Measurements from ENCODE around the gene SLCO2B1. TPM values are rescaled to one million over a fixed set of nuclear protein-coding genes. Genes with fewer than 3 reads are reported as not detected.

Gene SLCO2B1
- polyA plus RNA-seq, 1 donor = 81.4 TPM

GRCh38 chr11:75191330-75191717 is 40.4 kb downstream of the SLCO2B1 start:
- Histone ChIP-seq H3K9me3 (ENCODE audit: control insufficient read depth, low read depth, low read length) (no peaks in the 10 kb centered on the region), H3K4me1 (ENCODE audit: control insufficient read depth, insufficient read depth, low read length) (peaks cover 4% of the 10 kb centered on the region), H3K36me3 (ENCODE audit: control insufficient read depth, insufficient read depth, low read length) (peaks cover 67% of the 10 kb centered on the region), H3K27me3 (ENCODE audit: control insufficient read depth, insufficient read depth, low read length) (no peaks in the 10 kb centered on the region), H3K4me3 (ENCODE audit: low read length) (no peak overlapping the region), H3K27ac (ENCODE audit: low read length) (no peak overlapping the region)
- peak in 1 of 2 donors; percentile 34 for DNase-seq
- no CpG with 5 or more reads among the region's 3 CpGs for WGBS (ENCODE audit: insufficient coverage, low lambda C conversion rate)

- DNase-seq = no peak
- H3K36me3 ChIP-seq (ENCODE audit: control insufficient read depth, insufficient read depth, low read length) = peaks cover 75% of the 10 kb centered on the region
- no peak overlapping the region for H3K27ac ChIP-seq (ENCODE audit: low read length)
- WGBS (ENCODE audit: insufficient coverage, low lambda C conversion rate) = no CpG with 5 or more reads among the region's 15 CpGs
- no peak overlapping the region for H3K4me3 ChIP-seq (ENCODE audit: low read length)
- no peaks in the 10 kb centered on the region for H3K9me3 ChIP-seq (ENCODE audit: control insufficient read depth, low read depth, low read length)
- peaks cover 4% of the 10 kb centered on the region for H3K4me1 ChIP-seq (ENCODE audit: control insufficient read depth, insufficient read depth, low read length)
- no peaks in the 10 kb centered on the region for H3K27me3 ChIP-seq (ENCODE audit: control insufficient read depth, insufficient read depth, low read length)
Observed at GRCh38 chr11:75193271-75193670, 42.4 kb downstream of the SLCO2B1 start.

- Histone ChIP-seq H3K36me3 (ENCODE audit: control insufficient read depth, insufficient read depth, low read length) (peaks cover 76% of the 10 kb centered on the region), H3K9me3 (ENCODE audit: control insufficient read depth, low read depth, low read length) (no peaks in the 10 kb centered on the region), H3K27ac (ENCODE audit: low read length) (no peak overlapping the region), H3K27me3 (ENCODE audit: control insufficient read depth, insufficient read depth, low read length) (no peaks in the 10 kb centered on the region), H3K4me3 (ENCODE audit: low read length) (no peak overlapping the region), H3K4me1 (ENCODE audit: control insufficient read depth, insufficient read depth, low read length) (peaks cover 4% of the 10 kb centered on the region)
- no peak for DNase-seq
- no CpG with 5 or more reads among the region's 2 CpGs for WGBS (ENCODE audit: insufficient coverage, low lambda C conversion rate)
Observed at GRCh38 chr11:75193711-75194110, 42.8 kb downstream of the SLCO2B1 start.

GRCh38 chr11:75194147-75194546 is 43.2 kb downstream of the SLCO2B1 start:
- H3K9me3 ChIP-seq (ENCODE audit: control insufficient read depth, low read depth, low read length) = no peaks in the 10 kb centered on the region
- H3K27me3 ChIP-seq (ENCODE audit: control insufficient read depth, insufficient read depth, low read length) = no peaks in the 10 kb centered on the region
- peaks cover 78% of the 10 kb centered on the region for H3K36me3 ChIP-seq (ENCODE audit: control insufficient read depth, insufficient read depth, low read length)
- DNase-seq = no peak
- WGBS (ENCODE audit: insufficient coverage, low lambda C conversion rate) = no CpG with 5 or more reads among the region's 5 CpGs
- H3K27ac ChIP-seq (ENCODE audit: low read length) = no peak overlapping the region
- peaks cover 4% of the 10 kb centered on the region for H3K4me1 ChIP-seq (ENCODE audit: control insufficient read depth, insufficient read depth, low read length)
- H3K4me3 ChIP-seq (ENCODE audit: low read length) = no peak overlapping the region

- peaks cover 75% of the 10 kb centered on the region for H3K36me3 ChIP-seq (ENCODE audit: control insufficient read depth, insufficient read depth, low read length)
- H3K4me1 ChIP-seq (ENCODE audit: control insufficient read depth, insufficient read depth, low read length) = peaks cover 4% of the 10 kb centered on the region
- H3K27ac ChIP-seq (ENCODE audit: low read length) = no peak overlapping the region
- no peaks in the 10 kb centered on the region for H3K9me3 ChIP-seq (ENCODE audit: control insufficient read depth, low read depth, low read length)
- no peaks in the 10 kb centered on the region for H3K27me3 ChIP-seq (ENCODE audit: control insufficient read depth, insufficient read depth, low read length)
- DNase-seq = peak in 1 of 2 donors; percentile 18
- no CpG with 5 or more reads among the region's 7 CpGs for WGBS (ENCODE audit: insufficient coverage, low lambda C conversion rate)
- H3K4me3 ChIP-seq (ENCODE audit: low read length) = no peak overlapping the region
Observed at GRCh38 chr11:75195167-75195962, 44.5 kb downstream of the SLCO2B1 start.

GRCh38 chr11:75196426-75196825 is 45.5 kb downstream of the SLCO2B1 start:
- no CpG with 5 or more reads among the region's 8 CpGs for WGBS (ENCODE audit: insufficient coverage, low lambda C conversion rate)
- H3K4me1 ChIP-seq (ENCODE audit: control insufficient read depth, insufficient read depth, low read length) = no peaks in the 10 kb centered on the region
- no peaks in the 10 kb centered on the region for H3K9me3 ChIP-seq (ENCODE audit: control insufficient read depth, low read depth, low read length)
- no peak for DNase-seq
- no peak overlapping the region for H3K4me3 ChIP-seq (ENCODE audit: low read length)
- H3K27ac ChIP-seq (ENCODE audit: low read length) = no peak overlapping the region
- peaks cover 72% of the 10 kb centered on the region for H3K36me3 ChIP-seq (ENCODE audit: control insufficient read depth, insufficient read depth, low read length)
- no peaks in the 10 kb centered on the region for H3K27me3 ChIP-seq (ENCODE audit: control insufficient read depth, insufficient read depth, low read length)

GRCh38 chr11:75197512-75198277 is 46.8 kb downstream of the SLCO2B1 start:
- no CpG with 5 or more reads among the region's 4 CpGs for WGBS (ENCODE audit: insufficient coverage, low lambda C conversion rate)
- peaks cover 71% of the 10 kb centered on the region for H3K36me3 ChIP-seq (ENCODE audit: control insufficient read depth, insufficient read depth, low read length)

GRCh38 chr11:75198278-75198973 is 47.5 kb downstream of the SLCO2B1 start:
- DNase-seq = no peak
- H3K36me3 ChIP-seq (ENCODE audit: control insufficient read depth, insufficient read depth, low read length) = peaks cover 66% of the 10 kb centered on the region
- no CpG with 5 or more reads among the region's 7 CpGs for WGBS (ENCODE audit: insufficient coverage, low lambda C conversion rate)
- H3K27me3 ChIP-seq (ENCODE audit: control insufficient read depth, insufficient read depth, low read length) = no peaks in the 10 kb centered on the region
- H3K4me1 ChIP-seq (ENCODE audit: control insufficient read depth, insufficient read depth, low read length) = peaks cover 9% of the 10 kb centered on the region
- H3K4me3 ChIP-seq (ENCODE audit: low read length) = no peak overlapping the region
- H3K9me3 ChIP-seq (ENCODE audit: control insufficient read depth, low read depth, low read length) = no peaks in the 10 kb centered on the region
- H3K27ac ChIP-seq (ENCODE audit: low read length) = no peak overlapping the region

More at GRCh38 chr11:75197512-75198277, 46.8 kb downstream of the SLCO2B1 start:
- Histone ChIP-seq H3K27me3 (ENCODE audit: control insufficient read depth, insufficient read depth, low read length) (no peaks in the 10 kb centered on the region), H3K4me1 (ENCODE audit: control insufficient read depth, insufficient read depth, low read length) (peaks cover 1% of the 10 kb centered on the region), H3K9me3 (ENCODE audit: control insufficient read depth, low read depth, low read length) (no peaks in the 10 kb centered on the region), H3K27ac (ENCODE audit: low read length) (no peak overlapping the region), H3K4me3 (ENCODE audit: low read length) (no peak overlapping the region)
- DNase-seq = no peak

- Histone ChIP-seq H3K4me1 (ENCODE audit: control insufficient read depth, insufficient read depth, low read length) (peaks cover 19% of the 10 kb centered on the region), H3K27me3 (ENCODE audit: control insufficient read depth, insufficient read depth, low read length) (no peaks in the 10 kb centered on the region), H3K4me3 (ENCODE audit: low read length) (no peak overlapping the region), H3K27ac (ENCODE audit: low read length) (no peak overlapping the region), H3K9me3 (ENCODE audit: control insufficient read depth, low read depth, low read length) (no peaks in the 10 kb centered on the region), H3K36me3 (ENCODE audit: control insufficient read depth, insufficient read depth, low read length) (peaks cover 64% of the 10 kb centered on the region)
- WGBS (ENCODE audit: insufficient coverage, low lambda C conversion rate) = 100% methylated on average over 1 of the region's 5 CpGs
- DNase-seq = no peak
Observed at GRCh38 chr11:75199412-75199955, 48.6 kb downstream of the SLCO2B1 start.

GRCh38 chr11:75200051-75200450 is 49.1 kb downstream of the SLCO2B1 start:
- Histone ChIP-seq H3K36me3 (ENCODE audit: control insufficient read depth, insufficient read depth, low read length) (peaks cover 61% of the 10 kb centered on the region), H3K9me3 (ENCODE audit: control insufficient read depth, low read depth, low read length) (no peaks in the 10 kb centered on the region), H3K4me3 (ENCODE audit: low read length) (no peak overlapping the region), H3K4me1 (ENCODE audit: control insufficient read depth, insufficient read depth, low read length) (peaks cover 25% of the 10 kb centered on the region), H3K27me3 (ENCODE audit: control insufficient read depth, insufficient read depth, low read length) (no peaks in the 10 kb centered on the region), H3K27ac (ENCODE audit: low read length) (no peak overlapping the region)
- no CpG with 5 or more reads among the region's 10 CpGs for WGBS (ENCODE audit: insufficient coverage, low lambda C conversion rate)
- DNase-seq = no peak
